UCSD-AML1 (cell line): ENCODE measurements around the gene NCOA3.
"Not testable (repeated sequence)": the region's sequence is repeated elsewhere in the genome, so short reads cannot be mapped to it uniquely, and the experiment has no call there.

Source experiments
- DNase-seq: peaks from one replicate; lab custom pipeline; 2025; ENCODE audit not compliant: unreplicated experiment; lab: John Stamatoyannopoulos, UW

Gene NCOA3

GRCh38 chr20:47468290-47469050 lies 33.2 kb upstream of the NCOA3 start:
- DNase-seq: peak; percentile 21

DNA sequence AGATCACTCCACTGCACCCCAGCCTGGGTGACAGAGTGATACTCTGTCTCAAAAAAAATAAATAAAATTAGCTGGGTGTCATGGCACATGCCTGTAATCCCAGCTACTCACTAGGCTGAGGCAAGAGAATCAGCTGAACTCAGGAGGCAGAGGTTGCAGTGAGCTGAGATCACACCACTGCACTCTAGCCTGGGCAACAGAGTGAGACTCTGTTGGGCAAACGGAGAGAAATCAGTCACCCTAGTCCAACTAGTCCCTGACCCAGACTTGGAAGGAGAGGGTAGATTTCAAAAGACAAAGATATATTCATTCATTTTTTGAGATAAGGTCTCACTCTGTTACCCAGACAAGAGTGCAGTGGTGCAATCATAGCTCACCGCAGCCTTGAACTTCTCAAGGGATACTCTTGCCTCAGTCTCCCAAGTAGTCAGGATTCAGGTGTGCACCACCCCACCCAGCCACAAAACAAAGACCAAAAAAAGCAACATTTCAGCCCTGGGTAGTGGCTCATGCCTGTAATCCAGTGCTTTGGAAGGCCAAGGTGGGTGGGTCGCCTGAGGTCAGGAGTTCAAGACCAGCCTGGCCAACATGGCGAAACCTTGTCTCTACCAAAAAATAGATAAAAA lies 26.2 kb upstream of the NCOA3 start:
- DNase-seq: no peak

GRCh38 chr20:47476452-47476851 lies 25.2 kb upstream of the NCOA3 start:
- DNase-seq: no peak

DNA sequence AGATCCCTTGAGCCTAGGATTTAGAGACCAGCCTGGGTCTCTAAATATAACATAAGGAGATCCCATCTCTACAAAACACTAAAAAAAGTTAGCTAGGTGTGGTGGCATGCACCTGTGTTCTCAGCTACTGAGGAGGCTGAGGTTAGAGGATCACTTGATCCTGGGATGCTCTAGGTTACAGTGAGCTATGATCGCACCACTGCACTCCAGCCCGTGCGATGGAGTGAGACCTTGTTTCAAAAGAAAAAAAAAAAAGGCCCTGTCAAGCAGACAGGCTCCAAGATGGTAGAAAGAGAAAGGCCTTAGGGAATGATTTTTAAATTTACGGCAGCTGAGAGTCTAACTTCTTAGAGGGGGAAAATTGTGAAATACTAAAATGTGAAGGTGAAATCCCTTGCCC lies 22.6 kb upstream of the NCOA3 start:
- no peak for DNase-seq

GRCh38 chr20:47479506-47479905 lies 22.2 kb upstream of the NCOA3 start:
- no peak for DNase-seq

DNA sequence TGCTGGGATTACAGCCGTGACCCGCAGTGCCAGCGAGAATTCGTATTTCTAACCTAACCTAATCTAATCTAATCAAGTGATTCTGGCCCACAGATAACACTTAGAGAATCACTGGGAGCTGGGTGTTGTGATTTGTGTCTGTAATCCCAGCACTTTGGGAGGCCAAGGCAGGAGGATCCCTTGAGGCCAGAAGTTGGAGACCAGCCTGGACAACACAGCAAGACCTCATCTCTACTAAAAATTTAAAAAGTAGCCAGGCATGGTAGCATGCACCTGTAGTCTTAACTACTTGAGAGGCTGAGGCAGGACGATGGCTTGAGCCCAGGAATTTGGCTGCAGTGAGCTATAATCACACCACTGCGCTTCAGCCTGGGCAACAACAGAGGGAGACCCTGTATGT lies 21.4 kb upstream of the NCOA3 start:
- no peak for DNase-seq

DNA sequence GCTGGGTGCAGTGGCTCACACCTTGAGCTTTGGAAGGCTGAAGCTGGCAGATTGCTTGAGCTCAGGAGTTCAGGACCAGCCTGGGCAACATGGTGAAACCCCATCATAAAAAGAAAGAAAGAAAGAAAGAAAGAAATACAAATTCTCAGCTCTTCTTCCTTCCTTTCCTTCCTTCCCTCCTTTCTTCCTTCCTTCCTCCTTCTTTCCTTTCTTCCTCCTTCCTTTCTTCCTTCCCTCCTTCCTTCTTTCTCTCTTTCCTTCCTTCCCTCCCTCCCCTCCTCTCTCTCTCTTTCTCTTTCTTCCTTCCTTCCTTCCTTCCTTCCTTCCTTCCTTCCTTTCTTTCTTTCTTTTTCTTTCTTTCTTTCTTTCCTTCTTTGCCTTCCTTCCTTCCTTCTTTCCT lies 21.0 kb upstream of the NCOA3 start:
- no peak for DNase-seq

DNA sequence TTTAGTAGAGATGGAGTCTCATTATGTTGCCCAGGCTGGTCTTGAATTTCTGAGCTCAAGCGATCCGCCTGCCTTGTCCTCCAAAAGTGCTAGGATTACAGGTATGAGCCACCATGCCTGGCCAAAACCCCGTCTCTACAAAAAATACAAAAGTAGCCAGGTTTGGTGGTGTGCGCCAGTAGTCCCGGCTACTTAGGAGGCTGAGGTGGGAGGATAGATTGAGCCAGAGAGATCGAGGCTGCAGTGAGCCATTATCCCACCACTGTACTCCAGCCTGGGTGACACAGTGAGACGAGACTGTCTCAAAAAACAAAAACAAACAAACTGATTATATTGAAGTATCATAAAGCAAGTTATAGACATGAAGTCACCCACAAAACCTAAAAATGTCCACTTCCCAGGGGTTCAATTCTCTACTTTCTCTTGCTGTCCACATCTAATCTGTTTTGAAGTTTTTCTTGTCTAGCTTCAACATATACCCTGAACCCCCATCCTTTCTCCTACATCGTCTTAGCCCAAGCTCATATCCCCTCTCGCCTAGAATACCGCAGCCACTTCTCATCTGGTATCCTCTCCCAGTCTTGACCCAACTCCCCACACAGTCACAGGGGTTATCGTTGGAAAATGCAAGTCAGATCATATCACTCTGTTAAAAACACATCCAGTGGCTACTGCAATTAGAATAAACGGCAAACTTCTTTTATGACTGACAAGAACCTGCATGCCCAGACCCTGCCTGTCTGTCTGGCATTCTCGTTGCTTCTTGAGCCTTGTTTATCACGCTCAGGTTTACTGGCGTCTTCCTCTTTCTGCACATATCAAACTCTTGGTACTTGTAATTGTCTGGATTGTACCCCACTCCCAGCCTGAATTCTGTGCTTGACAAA lies 20.1 kb upstream of the NCOA3 start:
- DNase-seq: no peak

DNA sequence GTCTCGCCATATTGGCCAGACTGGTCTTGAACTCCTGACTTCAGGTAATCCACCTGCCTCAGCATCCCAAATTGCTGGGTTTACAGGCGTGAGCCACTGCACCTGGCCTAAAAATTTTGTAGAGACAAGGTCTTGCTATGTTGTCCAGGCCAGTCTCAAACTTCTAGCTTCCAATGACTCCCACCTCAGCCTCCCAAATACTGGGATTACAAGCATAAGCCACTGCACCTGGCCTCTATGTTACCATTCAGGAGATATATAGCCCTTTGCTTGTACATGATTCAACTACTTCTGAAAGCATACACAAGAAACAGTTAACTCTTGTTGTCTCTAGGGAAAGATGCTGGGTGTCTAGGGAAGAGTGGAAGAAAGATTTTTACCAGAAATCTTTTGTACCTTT lies 19.0 kb upstream of the NCOA3 start:
- DNase-seq: no peak

GRCh38 chr20:47484303-47484702 lies 17.4 kb upstream of the NCOA3 start:
- no peak for DNase-seq

DNA sequence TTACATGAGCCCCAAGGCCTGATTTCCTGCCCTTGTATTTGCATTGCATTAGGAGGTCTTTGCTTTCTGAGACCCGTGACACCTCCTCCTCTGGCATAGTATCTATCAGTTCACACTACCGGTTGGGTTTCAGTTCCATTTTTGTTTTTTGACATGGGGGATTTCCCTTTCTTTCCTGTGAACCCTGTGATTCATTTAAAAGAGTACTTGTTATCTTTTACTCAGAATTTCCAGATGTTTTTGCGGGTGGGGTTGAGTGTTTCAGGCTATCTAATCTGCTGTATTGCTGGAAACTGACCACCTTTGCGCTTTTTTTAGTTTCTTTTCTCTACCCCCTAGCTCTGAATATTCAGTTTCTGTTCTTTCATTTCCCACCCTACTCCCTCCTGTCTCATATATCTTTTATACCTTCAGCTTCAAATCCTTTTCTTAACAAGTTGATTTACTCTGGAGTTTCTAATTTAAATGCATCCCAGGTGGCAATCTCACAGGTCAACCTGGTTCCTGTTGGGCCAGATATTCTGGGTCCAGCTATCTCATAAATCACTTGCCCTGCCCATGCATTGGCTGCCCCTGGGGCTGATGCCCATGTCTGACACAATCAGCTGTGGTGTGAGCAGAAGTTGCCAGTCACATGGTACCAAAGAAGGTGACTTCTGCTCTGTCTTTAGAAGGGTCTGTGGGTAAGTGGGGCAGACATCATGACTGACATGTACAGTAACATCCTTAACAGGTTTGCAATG lies 14.3 kb upstream of the NCOA3 start:
- peak; percentile 15 for DNase-seq

- DNase-seq: peak; percentile 64
Measured at GRCh38 chr20:47489448-47489872, 12.2 kb upstream of the NCOA3 start.

DNA sequence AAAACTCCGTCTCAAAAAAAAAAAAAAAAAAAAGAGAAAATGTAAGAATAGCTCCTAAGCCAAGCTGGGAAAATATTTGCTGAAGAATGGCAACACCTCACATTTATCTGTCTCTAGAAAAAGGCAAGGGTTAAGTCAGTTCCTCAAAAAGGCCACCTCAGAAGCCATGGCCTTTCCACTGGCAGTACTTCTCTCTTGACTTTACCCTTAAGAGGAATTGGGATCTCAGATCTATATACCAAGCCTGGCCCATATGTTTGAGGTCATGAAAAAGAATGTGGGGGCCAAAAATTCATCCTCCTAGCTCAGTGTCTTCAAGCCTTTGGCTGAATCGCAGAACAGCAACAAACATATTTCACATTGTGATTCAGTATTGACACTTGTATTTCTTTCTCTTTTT lies 10.9 kb upstream of the NCOA3 start:
- DNase-seq: no peak

DNA sequence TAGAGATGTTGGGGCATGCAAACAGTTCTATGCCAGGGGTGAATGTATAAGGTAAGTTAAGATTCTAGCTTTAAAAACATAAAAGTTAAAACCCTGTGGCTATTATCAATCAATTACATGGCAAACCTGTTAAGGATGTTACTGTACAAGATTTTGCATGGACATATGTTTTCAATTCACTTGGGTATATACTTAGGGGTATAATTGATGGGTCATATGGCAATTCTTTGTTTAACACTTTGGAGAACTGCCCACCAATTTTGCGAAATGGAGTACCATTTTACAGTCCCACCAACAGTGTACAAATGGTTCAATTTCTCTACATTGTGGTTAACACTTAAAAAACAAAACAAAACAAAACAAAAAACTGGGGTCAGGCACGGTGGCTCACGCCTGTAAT lies 9.4 kb upstream of the NCOA3 start:
- DNase-seq: no peak

GRCh38 chr20:47493175-47493962 lies 8.3 kb upstream of the NCOA3 start:
- peak; percentile 45 for DNase-seq

- DNase-seq: no peak
Measured at GRCh38 chr20:47493963-47494293, 7.8 kb upstream of the NCOA3 start.

DNA sequence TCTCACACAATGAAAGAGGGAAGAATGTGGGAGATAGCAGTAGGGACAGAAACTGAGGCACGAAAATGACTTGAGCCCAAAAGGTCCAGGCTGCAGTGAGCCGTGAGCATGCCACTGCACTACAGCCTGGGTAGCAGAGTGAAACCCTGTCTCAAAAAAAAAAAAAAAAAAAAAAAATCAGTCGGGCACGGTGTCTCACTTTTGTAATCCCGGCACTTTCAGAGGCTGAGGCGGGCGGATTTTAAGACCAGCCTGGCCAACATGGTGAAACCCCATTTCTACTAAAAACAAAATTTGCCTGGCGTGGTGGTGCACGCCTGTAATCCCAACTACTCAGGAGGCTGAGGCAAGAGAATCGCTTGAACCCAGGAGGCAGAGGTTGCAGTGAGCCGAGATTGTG lies 7.1 kb upstream of the NCOA3 start:
- DNase-seq: not testable (repeated sequence)

DNA sequence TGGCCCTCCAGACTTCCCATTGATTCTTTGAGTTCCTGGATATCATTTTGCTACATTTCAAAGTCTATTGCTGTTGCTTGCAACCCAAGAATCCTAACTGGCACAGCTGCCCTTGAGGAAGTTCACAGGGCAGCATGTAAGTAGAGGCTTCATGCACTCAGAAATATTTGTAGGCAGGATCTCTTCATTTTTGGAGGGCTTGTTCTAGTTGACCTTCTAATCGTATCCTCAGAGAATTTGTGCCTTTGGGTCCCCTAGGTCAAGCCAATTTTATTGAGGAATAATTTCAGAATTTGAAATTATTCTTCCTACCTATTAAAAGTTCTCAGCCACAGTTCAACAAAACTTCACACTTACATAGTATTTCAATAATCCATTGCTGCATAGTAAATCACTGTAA lies 5.6 kb upstream of the NCOA3 start:
- DNase-seq: no peak

- DNase-seq: no peak
Measured at GRCh38 chr20:47498606-47499005, 3.1 kb upstream of the NCOA3 start.

- no peak for DNase-seq
Measured at GRCh38 chr20:47499053-47499452, 2.6 kb upstream of the NCOA3 start.
